Fibroblast of upper back skin (primary cell): ENCODE results near the gene SHC3.

Source experiments
- DNase-seq: peaks from one replicate; pipeline ENCODE4 v3.0.0-alpha.2; 2013

The SHC3 gene

GRCh38 chr9:89153232-89154017, 25.2 kb downstream of the SHC3 start:
- peak; percentile 81 for DNase-seq

DNA sequence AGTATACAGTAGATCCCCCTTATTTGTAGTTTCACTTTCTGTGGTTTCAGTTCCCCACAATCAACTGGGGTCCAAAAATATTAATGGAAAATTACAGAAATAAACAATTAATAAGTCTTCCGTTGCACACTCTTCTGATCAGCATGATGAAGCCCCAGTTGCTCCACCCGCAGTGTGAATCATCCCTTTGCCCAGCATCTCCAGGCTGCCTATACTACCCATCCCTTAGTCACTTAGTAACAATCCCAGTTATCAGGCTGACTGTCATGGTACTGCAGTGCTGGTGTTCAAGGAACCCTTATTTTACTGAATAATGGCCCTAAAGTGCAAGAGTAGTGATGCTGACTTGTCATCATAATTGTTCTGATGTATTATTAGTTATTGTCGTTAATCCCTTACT, 28.9 kb downstream of the SHC3 start:
- peak; percentile 52 for DNase-seq

DNA sequence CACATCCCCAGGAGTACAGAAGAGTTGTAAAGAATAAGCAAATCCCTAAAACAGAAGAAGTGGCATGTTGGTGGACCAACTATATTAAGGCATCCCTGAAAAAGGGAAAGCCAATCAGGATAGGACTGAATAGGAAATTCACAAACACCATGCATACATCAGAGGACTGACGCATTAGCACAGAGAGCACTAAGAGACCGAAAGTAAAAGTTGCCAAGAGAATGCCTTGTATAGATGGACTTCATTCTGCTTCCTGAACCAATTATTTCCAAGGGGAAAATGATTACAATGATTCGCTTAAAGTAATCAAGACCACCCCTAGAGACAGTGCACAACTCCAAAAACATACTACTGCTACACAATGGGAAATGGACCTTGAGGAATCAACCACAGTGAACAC, 33.5 kb downstream of the SHC3 start:
- DNase-seq, result no peak

DNA sequence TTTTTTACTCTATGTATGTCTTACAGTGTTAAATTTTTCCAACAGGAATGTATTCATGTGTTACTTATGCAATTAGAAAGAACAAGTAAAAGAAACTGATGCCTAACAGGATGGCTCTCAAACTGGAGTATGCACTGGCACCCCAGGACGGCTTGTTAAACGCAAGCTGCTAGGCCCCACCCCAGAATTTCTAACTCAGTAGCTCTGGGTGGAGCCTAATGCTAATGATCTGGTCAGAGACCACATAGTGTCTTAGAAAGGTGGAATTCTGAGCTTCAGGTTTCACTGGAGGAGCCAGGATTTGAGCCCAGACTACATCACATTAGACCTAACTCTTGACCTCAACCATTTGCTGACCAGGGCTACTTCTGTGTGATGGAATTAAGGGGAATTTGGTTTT, 34.4 kb downstream of the SHC3 start:
- no peak for DNase-seq

GRCh38 chr9:89143266-89143665, 35.4 kb downstream of the SHC3 start:
- no peak for DNase-seq

GRCh38 chr9:89139455-89139854, 39.2 kb downstream of the SHC3 start:
- peak; percentile 67 for DNase-seq

DNA sequence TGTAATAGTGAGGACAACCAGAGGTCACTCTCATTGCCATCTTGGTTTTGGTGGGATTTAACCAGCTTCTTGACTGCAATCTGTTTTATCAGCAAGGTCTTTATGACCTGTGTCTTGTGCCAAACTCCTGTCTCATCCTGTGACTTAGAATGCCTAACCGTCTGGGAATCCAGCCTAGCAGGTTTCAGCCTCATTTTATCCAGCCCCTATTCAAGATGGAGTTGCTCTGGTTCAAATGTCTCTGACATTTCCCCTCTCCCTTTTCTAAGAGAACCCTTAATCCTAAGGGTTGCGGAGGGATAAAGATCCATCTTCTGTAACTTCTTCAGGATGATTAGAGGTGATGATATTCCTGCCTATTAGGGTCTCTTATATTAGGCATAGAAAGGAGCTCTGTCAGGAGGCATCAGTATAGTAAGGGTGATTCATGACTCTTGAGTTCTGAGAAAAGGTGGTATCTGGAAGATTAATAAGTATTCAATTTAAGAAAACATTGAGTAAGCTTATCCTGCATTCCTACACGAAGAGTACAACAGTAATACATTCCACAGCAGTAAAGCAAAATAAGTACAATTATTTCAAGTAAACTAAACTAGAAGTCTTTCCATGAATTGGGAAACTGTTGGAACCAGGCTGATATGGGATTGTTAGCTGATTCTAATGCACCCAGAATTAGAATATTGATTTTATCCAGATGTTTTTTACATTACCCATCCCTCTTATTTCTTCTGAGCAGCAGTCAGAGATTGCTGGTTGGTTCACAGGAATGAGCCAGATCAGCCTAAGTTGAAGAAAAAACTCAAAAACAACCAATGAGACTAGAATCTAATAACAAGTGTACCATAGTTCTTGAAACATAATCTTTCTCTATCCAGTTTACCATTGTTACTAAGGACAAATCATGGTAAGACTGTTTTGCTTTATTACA, 39.9 kb downstream of the SHC3 start:
- peak; percentile 83 for DNase-seq

- peak; percentile 97 for DNase-seq
Measured at GRCh38 chr9:89137542-89138462, 40.8 kb downstream of the SHC3 start.

DNA sequence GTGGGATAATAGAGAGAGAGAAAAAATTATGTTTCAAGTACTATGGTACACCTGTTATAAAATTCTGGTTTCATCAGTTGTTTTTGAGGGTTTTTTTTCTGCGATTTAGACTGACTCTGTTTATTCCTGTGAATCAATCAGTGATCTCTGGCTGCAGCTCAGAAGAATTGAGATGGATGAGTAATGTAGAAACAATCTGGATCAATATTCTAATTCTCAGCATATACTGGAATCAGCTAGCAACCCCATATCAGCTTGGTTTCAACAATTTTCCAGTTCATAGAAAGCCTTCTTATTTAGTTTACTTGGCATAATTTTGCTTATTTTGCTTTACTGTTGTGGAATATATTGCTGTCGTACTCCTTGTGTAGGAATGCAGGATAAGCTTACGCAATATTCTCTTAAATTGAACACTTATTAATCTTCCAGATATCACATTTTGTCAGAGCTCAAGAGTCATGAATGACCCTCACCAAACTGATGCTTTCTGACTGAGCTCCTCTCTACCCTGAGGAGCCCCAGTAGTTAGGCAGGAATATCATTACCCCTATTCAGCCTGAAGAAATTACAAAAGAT, 42.9 kb downstream of the SHC3 start:
- no peak for DNase-seq

- DNase-seq, result no peak
Measured at GRCh38 chr9:89134709-89135108, 43.9 kb downstream of the SHC3 start.

DNA sequence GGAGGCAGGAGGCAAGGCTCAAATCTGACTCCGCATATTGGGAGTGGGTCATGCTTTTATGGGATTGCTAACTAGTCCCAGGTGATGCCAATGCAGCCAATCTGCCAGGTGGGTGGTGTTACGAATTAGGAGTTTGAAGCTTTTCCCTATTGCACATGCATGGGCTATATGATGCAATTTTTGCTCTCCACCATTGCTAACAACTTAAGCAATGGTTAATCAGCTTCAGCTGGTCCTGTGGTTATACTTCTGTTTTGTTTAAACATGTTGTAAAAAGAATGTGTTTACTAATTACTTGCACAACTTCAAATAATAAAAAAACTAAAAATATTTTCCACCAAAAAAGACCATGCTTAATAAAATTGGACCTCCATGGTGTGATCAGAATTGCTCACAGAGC, 55.7 kb downstream of the SHC3 start:
- DNase-seq, result peak; percentile 55

- DNase-seq, result no peak
Measured at GRCh38 chr9:89120704-89121103, 57.9 kb downstream of the SHC3 start.

GRCh38 chr9:89116805-89117192, 61.8 kb downstream of the SHC3 start:
- no peak for DNase-seq

GRCh38 chr9:89116064-89116804, 62.4 kb downstream of the SHC3 start:
- DNase-seq, result peak; percentile 40

GRCh38 chr9:89115426-89115825, 63.2 kb downstream of the SHC3 start:
- DNase-seq, result no peak

- DNase-seq, result no peak
Measured at GRCh38 chr9:89114741-89115140, 63.9 kb downstream of the SHC3 start.

DNA sequence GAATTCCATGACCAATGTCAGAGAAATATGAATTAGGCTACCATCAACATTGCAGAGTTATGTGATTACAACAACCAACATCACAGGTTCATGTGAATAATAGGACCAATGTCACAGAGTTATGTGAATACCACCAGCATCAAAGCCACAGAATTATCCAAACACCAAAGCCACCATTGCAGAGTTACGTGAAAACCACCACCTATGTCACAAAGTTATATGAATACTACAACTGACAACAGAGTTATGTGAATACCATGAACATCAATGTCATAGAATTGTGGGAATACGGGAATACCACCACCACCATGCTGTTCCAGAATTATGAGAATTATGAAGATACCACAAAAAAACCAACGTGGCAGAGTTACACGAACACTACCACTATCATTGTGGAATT, 64.8 kb downstream of the SHC3 start:
- no peak for DNase-seq

DNA sequence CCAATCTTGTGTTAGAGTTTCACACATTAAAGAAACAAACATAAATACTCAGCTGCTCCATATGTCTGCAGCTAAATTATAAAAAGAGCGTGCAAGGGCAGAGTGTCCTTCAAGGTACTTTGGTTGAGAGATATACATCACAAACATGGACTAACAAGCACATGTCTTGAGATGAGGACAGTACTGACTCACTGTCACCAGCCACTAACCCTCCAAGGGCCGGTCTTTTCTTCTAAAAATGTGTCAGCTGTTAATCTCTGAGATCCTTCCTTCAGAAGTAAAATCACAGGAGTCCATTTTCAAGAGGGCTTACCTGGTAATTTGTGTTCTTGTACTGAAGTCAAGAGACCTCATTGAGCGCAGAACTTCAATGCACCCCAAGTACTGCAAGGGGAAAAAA, 66.4 kb downstream of the SHC3 start:
- no peak for DNase-seq

- peak; percentile 8 for DNase-seq
Measured at GRCh38 chr9:89109666-89110065, 69.0 kb downstream of the SHC3 start.

DNA sequence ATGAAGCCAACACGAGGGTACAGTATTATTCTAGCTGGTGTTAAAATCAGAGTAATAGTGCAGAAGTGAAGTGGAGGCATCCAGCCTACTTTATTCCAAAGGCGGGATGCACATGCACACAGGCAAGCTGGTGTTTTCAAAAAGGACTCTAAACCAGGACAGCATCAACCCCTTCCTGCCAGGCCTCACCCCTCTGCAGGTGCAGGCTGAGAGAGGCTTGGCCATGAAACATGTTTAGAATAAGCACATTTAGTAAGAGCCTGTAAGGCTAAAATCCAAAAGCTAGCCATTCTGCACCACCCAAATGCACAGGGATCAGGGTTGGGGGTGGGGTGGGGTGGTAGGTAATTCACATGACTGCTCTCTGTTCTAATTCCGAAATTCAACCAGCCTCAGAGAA, 71.2 kb downstream of the SHC3 start:
- no peak for DNase-seq

GRCh38 chr9:89106224-89106851, 72.3 kb downstream of the SHC3 start:
- DNase-seq, result no peak
